ENCODE data around the gene PITX2. TPM values are rescaled to one million over a fixed set of nuclear protein-coding genes. Genes with fewer than 3 reads are reported as not detected.

PITX2 gene
- total RNA-seq = 1.3 and 1.4 TPM in 2 replicates

GRCh38 chr4:110622841-110623717, at the start of gene PITX2:
Gene PITX2, minus strand, starts transcription at chr4:110623077. Its CDS starts 617 bp downstream, at chr4:110622460.

Other genes starting within 250 kb of the PITX2 start
- gene ENPEP, start 146.9 kb downstream of the PITX2 start, total RNA-seq = 0.16 and 0.17 TPM in 2 replicates